Measurements from ENCODE around the gene TRAPPC3.
"Not testable (repeated sequence)": the region's sequence is repeated elsewhere in the genome, so short reads cannot be mapped to it uniquely, and the experiment has no call there.

TRAPPC3 gene

GRCh38 chr1:36160949-36161485 lies 11.7 kb upstream of the TRAPPC3 start:
- in situ Hi-C loops (cut with MboI; ENCODE audit: low pct_unique_long_range_greater_than_20kb, low sequenced_read_pairs, unreplicated experiment) = no loop called here
- DNase-seq (ENCODE audit: low spot score) = peak; percentile 68
- TF ChIP-seq CTCF (IDR thresholded peaks at IDR 0.05; ENCODE audit: extremely low read depth, insufficient read depth, missing control alignments) = peak; percentile 44

- in situ Hi-C loops (cut with MboI; ENCODE audit: low pct_unique_long_range_greater_than_20kb, low sequenced_read_pairs, unreplicated experiment) = no loop called here
- no peak for DNase-seq (ENCODE audit: low spot score)
- TF ChIP-seq CTCF (IDR thresholded peaks at IDR 0.05; ENCODE audit: extremely low read depth, insufficient read depth, missing control alignments) = no peak
Observed at GRCh38 chr1:36160388-36160948, 11.2 kb upstream of the TRAPPC3 start.

- in situ Hi-C loops (cut with MboI; ENCODE audit: low pct_unique_long_range_greater_than_20kb, low sequenced_read_pairs, unreplicated experiment) = no loop called here
- no peak for DNase-seq (ENCODE audit: low spot score)
Observed at GRCh38 chr1:36159614-36160387, 10.5 kb upstream of the TRAPPC3 start.

GRCh38 chr1:36158827-36159252 lies 9.6 kb upstream of the TRAPPC3 start:
- in situ Hi-C loops (cut with MboI; ENCODE audit: low pct_unique_long_range_greater_than_20kb, low sequenced_read_pairs, unreplicated experiment) = not testable (repeated sequence)

More at GRCh38 chr1:36159614-36160387, 10.5 kb upstream of the TRAPPC3 start:
- no peak for TF ChIP-seq CTCF (IDR thresholded peaks at IDR 0.05; ENCODE audit: extremely low read depth, insufficient read depth, missing control alignments)

GRCh38 chr1:36157973-36158826 lies 8.9 kb upstream of the TRAPPC3 start:
- no peak for DNase-seq (ENCODE audit: low spot score)
- in situ Hi-C loops (cut with MboI; ENCODE audit: low pct_unique_long_range_greater_than_20kb, low sequenced_read_pairs, unreplicated experiment) = no loop called here
- no peak for TF ChIP-seq CTCF (IDR thresholded peaks at IDR 0.05; ENCODE audit: extremely low read depth, insufficient read depth, missing control alignments)

More at GRCh38 chr1:36158827-36159252, 9.6 kb upstream of the TRAPPC3 start:
- DNase-seq (ENCODE audit: low spot score) = not testable (repeated sequence)

- in situ Hi-C loops (cut with MboI; ENCODE audit: low pct_unique_long_range_greater_than_20kb, low sequenced_read_pairs, unreplicated experiment) = no loop called here
- DNase-seq (ENCODE audit: low spot score) = no peak
- no peak for TF ChIP-seq CTCF (IDR thresholded peaks at IDR 0.05; ENCODE audit: extremely low read depth, insufficient read depth, missing control alignments)
Observed at GRCh38 chr1:36157115-36157903, 8.0 kb upstream of the TRAPPC3 start.
